ENCODE results near the gene LRGUK. TPM values are rescaled to one million over a fixed set of nuclear protein-coding genes. Genes with fewer than 3 reads are reported as not detected.

Gene LRGUK
- total RNA-seq, 6 experiments from 2014 or later = 0.13 to 0.37 (median 0.31) TPM; not detected in 1

- no peaks in the 10 kb centered on the region for H3K9me3 ChIP-seq
- H3K36me3 ChIP-seq = no peaks in the 10 kb centered on the region
- DNase-seq (no peak), ATAC-seq (peak; percentile 36 to 67 (median 50))
- TF ChIP-seq CTCF (IDR thresholded peaks at IDR 0.05) (peak in 2 of 4 donors; percentile 20 to 38), POLR2A (IDR thresholded peaks at IDR 0.05) (no peak)
- H3K27me3 ChIP-seq = no peaks in the 10 kb centered on the region
- no peak overlapping the region for H3K4me3 ChIP-seq
- intact Hi-C loops (cut with DNase I) = no loop called here
- 92% methylated on average over 3 of the region's 3 CpGs for WGBS (ENCODE audit: insufficient coverage, low coverage, low lambda C conversion rate, missing lambda C conversion rate)
- H3K4me1 ChIP-seq = no peaks in the 10 kb centered on the region
- no peak overlapping the region for H3K27ac ChIP-seq
Measured at GRCh38 chr7:134254311-134254710, 127.2 kb downstream of the LRGUK start.

- WGBS (ENCODE audit: insufficient coverage, low coverage, low lambda C conversion rate, missing lambda C conversion rate) = 84% methylated on average over 3 of the region's 5 CpGs
- Histone ChIP-seq H3K4me1 (no peaks in the 10 kb centered on the region), H3K27me3 (no peaks in the 10 kb centered on the region), H3K36me3 (no peaks in the 10 kb centered on the region), H3K4me3 (no peak overlapping the region), H3K9me3 (no peaks in the 10 kb centered on the region), H3K27ac (no peak overlapping the region)
- TF ChIP-seq POLR2A (IDR thresholded peaks at IDR 0.05) = no peak
- TF ChIP-seq CTCF (IDR thresholded peaks at IDR 0.05) = no peak
- ATAC-seq = no peak
- intact Hi-C loops (cut with DNase I) = no loop called here
- no peak for DNase-seq
Measured at GRCh38 chr7:134255814-134256213, 128.7 kb downstream of the LRGUK start.

DNA sequence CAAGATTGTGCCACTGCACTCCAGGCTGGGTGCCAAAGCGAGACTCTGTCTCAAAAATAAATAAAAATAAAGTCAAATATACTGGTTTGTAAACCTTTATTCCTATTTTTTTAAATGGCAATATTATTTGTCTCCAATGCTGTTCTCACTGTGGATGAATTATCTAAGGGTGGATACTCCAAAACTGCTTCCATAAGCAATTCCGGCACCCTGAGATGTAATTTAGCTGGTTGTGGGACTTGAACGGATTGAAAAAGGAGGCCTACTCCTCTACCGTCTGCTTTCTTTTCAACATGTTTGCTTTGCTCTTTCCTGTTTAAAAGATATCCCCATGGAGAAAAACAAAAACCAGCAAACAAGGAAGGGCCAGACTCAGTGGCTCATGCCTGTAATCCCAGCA lies 135.2 kb downstream of the LRGUK start:
- no peak for TF ChIP-seq CTCF (IDR thresholded peaks at IDR 0.05)
- no peak for TF ChIP-seq POLR2A (IDR thresholded peaks at IDR 0.05)
- Histone ChIP-seq H3K27me3 (no peaks in the 10 kb centered on the region), H3K4me3 (no peak overlapping the region), H3K4me1 (no peaks in the 10 kb centered on the region), H3K9me3 (no peaks in the 10 kb centered on the region), H3K36me3 (no peaks in the 10 kb centered on the region), H3K27ac (no peak overlapping the region)
- intact Hi-C loops (cut with DNase I) = no loop called here
- WGBS (ENCODE audit: insufficient coverage, low coverage, low lambda C conversion rate, missing lambda C conversion rate) = 89% methylated on average over 4 of the region's 4 CpGs
- ATAC-seq (no peak), DNase-seq (no peak)

GRCh38 chr7:134276951-134277350 lies 149.8 kb downstream of the LRGUK start:
- DNase-seq = no peak
- H3K4me1 ChIP-seq = peaks cover 0 to 9% (median 0%) of the 10 kb centered on the region in 4 donors

More at GRCh38 chr7:134276951-134277350, 149.8 kb downstream of the LRGUK start:
- TF ChIP-seq CTCF (IDR thresholded peaks at IDR 0.05) (no peak), POLR2A (IDR thresholded peaks at IDR 0.05) (no peak)
- no peak overlapping the region for H3K4me3 ChIP-seq
- intact Hi-C loops (cut with DNase I) = no loop called here
- H3K36me3 ChIP-seq = no peaks in the 10 kb centered on the region
- no peaks in the 10 kb centered on the region for H3K9me3 ChIP-seq
- no peak overlapping the region for H3K27ac ChIP-seq
- no peaks in the 10 kb centered on the region for H3K27me3 ChIP-seq
- ATAC-seq = no peak
- 60% methylated on average over 4 of the region's 5 CpGs for WGBS (ENCODE audit: insufficient coverage, low coverage, low lambda C conversion rate, missing lambda C conversion rate)

All from right lobe of liver (tissue), 6 donors.